ENCODE results near the gene LSM4. TPM values are rescaled to one million over a fixed set of nuclear protein-coding genes. Genes with fewer than 3 reads are reported as not detected.

The LSM4 gene
- total and polyA plus RNA-seq, 2 of the 13 experiments (the other 11 are each of a cell fraction or from before 2014, with no cell fraction given) = 65.8 to 166 TPM

DNA sequence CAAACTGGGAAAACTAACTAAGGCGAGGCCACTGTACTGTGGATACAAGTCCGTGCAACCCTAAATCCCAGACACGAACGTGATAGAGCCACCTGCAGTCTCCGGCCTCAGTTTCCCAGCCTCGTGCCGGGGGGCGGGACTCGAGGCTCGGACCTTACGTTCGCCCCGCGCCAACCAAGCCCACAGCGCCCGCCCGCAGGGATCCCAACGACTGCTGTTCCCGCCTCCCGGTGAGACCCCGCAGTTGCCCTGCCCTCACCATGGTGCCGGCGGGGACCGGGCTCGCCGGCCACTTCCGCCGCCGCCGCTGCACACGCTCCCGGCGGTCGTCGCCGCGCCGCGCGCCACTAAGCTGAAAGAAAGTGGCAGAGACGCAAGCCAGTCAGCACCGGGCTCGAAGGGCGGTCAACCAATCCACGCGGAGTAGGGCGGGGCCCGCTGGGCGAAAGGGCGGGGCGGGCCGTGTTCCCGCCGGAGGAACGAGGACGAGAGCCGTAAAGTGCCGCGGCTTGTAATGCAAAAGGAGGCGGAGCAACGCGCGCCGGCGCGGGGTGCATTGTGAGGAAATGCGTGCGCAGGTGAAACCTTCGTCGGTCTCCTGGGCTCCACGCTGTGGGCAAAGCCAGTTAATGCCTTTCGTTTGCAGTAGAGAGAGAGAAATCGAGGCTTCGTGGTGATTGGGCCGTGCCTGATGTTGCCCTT, at the start of gene LSM4 (continued):
- 0 out of 2 replicates have a peak, but pooled peaks have one; percentile 76 for TF ChIP-seq HOXA5 (CRISPR knock-in tag; IDR thresholded peaks at IDR 0.05)
- TF ChIP-seq, protein P1, sequence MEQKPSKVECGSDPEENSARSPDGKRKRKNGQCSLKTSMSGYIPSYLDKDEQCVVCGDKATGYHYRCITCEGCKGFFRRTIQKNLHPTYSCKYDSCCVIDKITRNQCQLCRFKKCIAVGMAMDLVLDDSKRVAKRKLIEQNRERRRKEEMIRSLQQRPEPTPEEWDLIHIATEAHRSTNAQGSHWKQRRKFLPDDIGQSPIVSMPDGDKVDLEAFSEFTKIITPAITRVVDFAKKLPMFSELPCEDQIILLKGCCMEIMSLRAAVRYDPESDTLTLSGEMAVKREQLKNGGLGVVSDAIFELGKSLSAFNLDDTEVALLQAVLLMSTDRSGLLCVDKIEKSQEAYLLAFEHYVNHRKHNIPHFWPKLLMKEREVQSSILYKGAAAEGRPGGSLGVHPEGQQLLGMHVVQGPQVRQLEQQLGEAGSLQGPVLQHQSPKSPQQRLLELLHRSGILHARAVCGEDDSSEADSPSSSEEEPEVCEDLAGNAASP (CRISPR knock-in tag; IDR thresholded peaks at IDR 0.05; ENCODE audit: borderline replicate concordance) = 0 out of 2 replicates have a peak, but pooled peaks have one; percentile 17
- no peak for TF ChIP-seq ZNF33B (CRISPR knock-in tag; IDR thresholded peaks at IDR 0.05)
- TF ChIP-seq, protein P2, sequence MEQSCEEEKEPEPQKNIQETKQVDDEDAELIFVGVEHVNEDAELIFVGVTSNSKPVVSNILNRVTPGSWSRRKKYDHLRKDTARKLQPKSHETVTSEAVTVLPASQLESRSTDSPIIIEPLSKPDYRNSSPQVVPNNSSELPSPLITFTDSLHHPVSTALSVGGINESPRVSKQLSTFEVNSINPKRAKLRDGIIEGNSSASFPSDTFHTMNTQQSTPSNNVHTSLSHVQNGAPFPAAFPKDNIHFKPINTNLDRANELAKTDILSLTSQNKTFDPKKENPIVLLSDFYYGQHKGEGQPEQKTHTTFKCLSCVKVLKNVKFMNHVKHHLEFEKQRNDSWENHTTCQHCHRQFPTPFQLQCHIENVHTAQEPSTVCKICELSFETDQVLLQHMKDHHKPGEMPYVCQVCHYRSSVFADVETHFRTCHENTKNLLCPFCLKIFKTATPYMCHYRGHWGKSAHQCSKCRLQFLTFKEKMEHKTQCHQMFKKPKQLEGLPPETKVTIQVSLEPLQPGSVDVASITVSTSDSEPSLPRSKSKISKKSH (CRISPR knock-in tag; IDR thresholded peaks at IDR 0.05; ENCODE audit: borderline replicate concordance) = peak; percentile 45; the same call in 1 of the 2 replicates
- no peak for TF ChIP-seq NFE2L2 (IDR thresholded peaks at IDR 0.05; ENCODE audit: low read length)
- TF ChIP-seq CAMTA2 (CRISPR knock-in tag; IDR thresholded peaks at IDR 0.05; ENCODE audit: borderline replicate concordance) = no peak
- no peak for TF ChIP-seq JARID2 (CRISPR knock-in tag; IDR thresholded peaks at IDR 0.05; ENCODE audit: insufficient replicate concordance)
- no peak for TF ChIP-seq SSRP1 (CRISPR knock-in tag; IDR thresholded peaks at IDR 0.05)
- TF ChIP-seq MIER2 (CRISPR knock-in tag; IDR thresholded peaks at IDR 0.05) = no peak
- peak; percentile 53 for TF ChIP-seq ETV5 (CRISPR knock-in tag; IDR thresholded peaks at IDR 0.05; ENCODE audit: borderline replicate concordance)
- TF ChIP-seq FOSL2 (CRISPR knock-in tag; IDR thresholded peaks at IDR 0.05) = peak; percentile 49; the same call in 1 of the 2 replicates
- TF ChIP-seq IRX3 (CRISPR knock-in tag; IDR thresholded peaks at IDR 0.05; ENCODE audit: borderline replicate concordance, low read depth) = no peak
- no peak for TF ChIP-seq SIX1 (CRISPR knock-in tag; IDR thresholded peaks at IDR 0.05; ENCODE audit: borderline replicate concordance)
- TF ChIP-seq, protein P3, sequence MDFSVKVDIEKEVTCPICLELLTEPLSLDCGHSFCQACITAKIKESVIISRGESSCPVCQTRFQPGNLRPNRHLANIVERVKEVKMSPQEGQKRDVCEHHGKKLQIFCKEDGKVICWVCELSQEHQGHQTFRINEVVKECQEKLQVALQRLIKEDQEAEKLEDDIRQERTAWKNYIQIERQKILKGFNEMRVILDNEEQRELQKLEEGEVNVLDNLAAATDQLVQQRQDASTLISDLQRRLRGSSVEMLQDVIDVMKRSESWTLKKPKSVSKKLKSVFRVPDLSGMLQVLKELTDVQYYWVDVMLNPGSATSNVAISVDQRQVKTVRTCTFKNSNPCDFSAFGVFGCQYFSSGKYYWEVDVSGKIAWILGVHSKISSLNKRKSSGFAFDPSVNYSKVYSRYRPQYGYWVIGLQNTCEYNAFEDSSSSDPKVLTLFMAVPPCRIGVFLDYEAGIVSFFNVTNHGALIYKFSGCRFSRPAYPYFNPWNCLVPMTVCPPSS (IDR thresholded peaks at IDR 0.05) = no peak
- TF ChIP-seq ZNF546 (CRISPR knock-in tag; conservative IDR thresholded peaks at IDR 0.05) = no peak; the same call in 1 of the 2 replicates
- TF ChIP-seq ZNF460 (CRISPR knock-in tag; IDR thresholded peaks at IDR 0.05; ENCODE audit: borderline replicate concordance) = no peak
- TF ChIP-seq HNF4A (CRISPR knock-in tag; IDR thresholded peaks at IDR 0.05) = peak; percentile 2; the same call in 1 of the 2 replicates
- TF ChIP-seq NR2F2 (IDR thresholded peaks at IDR 0.05; ENCODE audit: borderline replicate concordance, low read depth) = no peak
- no peak; the same call in 1 of the 2 replicates for TF ChIP-seq RCOR2 (CRISPR knock-in tag; IDR thresholded peaks at IDR 0.05)
- no peak for TF ChIP-seq ZNF326 (CRISPR knock-in tag; IDR thresholded peaks at IDR 0.05; ENCODE audit: borderline replicate concordance)
- peak; percentile 97 for TF ChIP-seq HNRNPLL (IDR thresholded peaks at IDR 0.05; ENCODE audit: low read depth, low read length, poor library complexity, severe bottlenecking)
- TF ChIP-seq, protein P4, sequence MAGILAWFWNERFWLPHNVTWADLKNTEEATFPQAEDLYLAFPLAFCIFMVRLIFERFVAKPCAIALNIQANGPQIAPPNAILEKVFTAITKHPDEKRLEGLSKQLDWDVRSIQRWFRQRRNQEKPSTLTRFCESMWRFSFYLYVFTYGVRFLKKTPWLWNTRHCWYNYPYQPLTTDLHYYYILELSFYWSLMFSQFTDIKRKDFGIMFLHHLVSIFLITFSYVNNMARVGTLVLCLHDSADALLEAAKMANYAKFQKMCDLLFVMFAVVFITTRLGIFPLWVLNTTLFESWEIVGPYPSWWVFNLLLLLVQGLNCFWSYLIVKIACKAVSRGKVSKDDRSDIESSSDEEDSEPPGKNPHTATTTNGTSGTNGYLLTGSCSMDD (CRISPR knock-in tag; IDR thresholded peaks at IDR 0.05) = no peak
- TF ChIP-seq, protein P5, sequence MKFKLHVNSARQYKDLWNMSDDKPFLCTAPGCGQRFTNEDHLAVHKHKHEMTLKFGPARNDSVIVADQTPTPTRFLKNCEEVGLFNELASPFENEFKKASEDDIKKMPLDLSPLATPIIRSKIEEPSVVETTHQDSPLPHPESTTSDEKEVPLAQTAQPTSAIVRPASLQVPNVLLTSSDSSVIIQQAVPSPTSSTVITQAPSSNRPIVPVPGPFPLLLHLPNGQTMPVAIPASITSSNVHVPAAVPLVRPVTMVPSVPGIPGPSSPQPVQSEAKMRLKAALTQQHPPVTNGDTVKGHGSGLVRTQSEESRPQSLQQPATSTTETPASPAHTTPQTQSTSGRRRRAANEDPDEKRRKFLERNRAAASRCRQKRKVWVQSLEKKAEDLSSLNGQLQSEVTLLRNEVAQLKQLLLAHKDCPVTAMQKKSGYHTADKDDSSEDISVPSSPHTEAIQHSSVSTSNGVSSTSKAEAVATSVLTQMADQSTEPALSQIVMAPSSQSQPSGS (CRISPR knock-in tag; IDR thresholded peaks at IDR 0.05) = 0 out of 2 replicates have a peak, but pooled peaks have one; percentile 36
- no peak for TF ChIP-seq ZNF674 (CRISPR knock-in tag; IDR thresholded peaks at IDR 0.05; ENCODE audit: low read depth)
